Hepatocyte (in vitro differentiated cells): Measurements from ENCODE around the gene TMEM236.

ENCODE experiments used
- CTCF ChIP-seq: fragments of 200-600 bp; sonication (generic); IDR thresholded peaks from 2 replicates; pipeline ENCODE4 v1.5.1; 2016; ENCODE audit warnings: antibody characterized with exemption, mild to moderate bottlenecking; ENCODE audit not compliant: poor library complexity
- EZH2 ChIP-seq: fragments of 200-600 bp; sonication (generic); IDR thresholded peaks from 2 replicates; pipeline ENCODE4 v1.6.1; 2016; ENCODE audit warnings: antibody characterized with exemption, mild to moderate bottlenecking, borderline replicate concordance

- TF ChIP-seq EZH2 (no peak), CTCF (no peak)
Observed at GRCh38 chr10:17795083-17795482, 43.1 kb downstream of the TMEM236 start.
